Glutamatergic neuron (in vitro differentiated cells): ENCODE data around the gene MCU. TPM values are rescaled to one million over a fixed set of nuclear protein-coding genes. Genes with fewer than 3 reads are reported as not detected.

Source experiments
- DNase-seq: peaks from one replicate; pipeline ENCODE4 v3.0.0; 2022
- H3K27ac Mint-ChIP-seq: one replicate; pipeline ENCODE4 v1.8.0; 2020; ENCODE audit warnings: mild to moderate bottlenecking, mixed read lengths, inconsistent platforms; ENCODE audit not compliant: unreplicated experiment
- H3K27me3 Mint-ChIP-seq: one replicate; pipeline ENCODE4 v1.8.0; 2020; ENCODE audit warnings: mild to moderate bottlenecking, moderate library complexity, mixed read lengths, inconsistent platforms; ENCODE audit not compliant: unreplicated experiment
- H3K36me3 Mint-ChIP-seq: one replicate; pipeline ENCODE4 v1.8.0; 2020; ENCODE audit warnings: mild to moderate bottlenecking, mixed read lengths, inconsistent platforms; ENCODE audit not compliant: unreplicated experiment
- H3K4me1 Mint-ChIP-seq: one replicate; pipeline ENCODE4 v1.8.0; 2020; ENCODE audit warnings: mild to moderate bottlenecking, low read depth, mixed read lengths, inconsistent platforms; ENCODE audit not compliant: unreplicated experiment
- H3K4me3 Mint-ChIP-seq: one replicate; pipeline ENCODE4 v1.8.0; 2020; ENCODE audit warnings: mild to moderate bottlenecking, mixed read lengths, inconsistent platforms; ENCODE audit not compliant: unreplicated experiment
- H3K9me3 Mint-ChIP-seq: one replicate; pipeline ENCODE4 v1.8.0; 2020; ENCODE audit warnings: mild to moderate bottlenecking, moderate library complexity, mixed read lengths, inconsistent platforms; ENCODE audit not compliant: unreplicated experiment
- total RNA-seq: library from RNA; stranded (reverse); fragmentation: NEBNext Ultra II Directional; extraction: Animal tissue kit (Norgen Biotek cat#: 25700); gene quantifications from one replicate; pipeline ENCODE4 v1.2.1, GENCODE V29; 2021; ENCODE audit not compliant: unreplicated experiment
- TF ChIP-seq, protein P1 (sequence below): fragments of 200-600 bp; sonication (generic); IDR thresholded peaks from one replicate; pipeline ENCODE4 v1.5.0; 2021; ENCODE audit not compliant: partially characterized antibody, unreplicated experiment

Gene MCU
- total RNA-seq, 1 donor from 2014 or later: 15.2 TPM

DNA sequence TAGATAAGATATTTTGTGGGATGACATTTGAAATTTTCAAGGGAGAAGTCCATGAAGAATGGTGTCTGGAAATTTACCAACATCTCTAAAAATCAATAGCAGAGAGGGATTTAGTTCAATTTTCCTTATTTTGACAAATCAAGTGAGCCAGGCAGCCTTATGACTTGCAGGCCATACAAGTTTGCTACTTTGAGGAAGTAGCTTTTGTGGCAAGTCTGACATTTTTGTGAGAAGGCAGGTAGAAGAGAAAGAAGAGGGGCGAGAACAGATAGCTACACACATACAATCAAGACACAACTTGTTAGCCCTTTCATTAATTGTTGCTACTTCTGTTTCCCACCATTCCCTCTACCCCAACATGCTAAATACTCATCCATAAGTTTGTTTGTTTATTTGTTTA is 127.1 kb downstream of the MCU start:
- Mint-ChIP-seq H3K27me3 (no peaks in the 10 kb centered on the region), H3K9me3 (no peaks in the 10 kb centered on the region), H3K36me3 (no peaks in the 10 kb centered on the region), H3K4me3 (no peak overlapping the region), H3K27ac (no peak overlapping the region), H3K4me1 (no peaks in the 10 kb centered on the region)
- DNase-seq: no peak
- TF ChIP-seq, protein P1, sequence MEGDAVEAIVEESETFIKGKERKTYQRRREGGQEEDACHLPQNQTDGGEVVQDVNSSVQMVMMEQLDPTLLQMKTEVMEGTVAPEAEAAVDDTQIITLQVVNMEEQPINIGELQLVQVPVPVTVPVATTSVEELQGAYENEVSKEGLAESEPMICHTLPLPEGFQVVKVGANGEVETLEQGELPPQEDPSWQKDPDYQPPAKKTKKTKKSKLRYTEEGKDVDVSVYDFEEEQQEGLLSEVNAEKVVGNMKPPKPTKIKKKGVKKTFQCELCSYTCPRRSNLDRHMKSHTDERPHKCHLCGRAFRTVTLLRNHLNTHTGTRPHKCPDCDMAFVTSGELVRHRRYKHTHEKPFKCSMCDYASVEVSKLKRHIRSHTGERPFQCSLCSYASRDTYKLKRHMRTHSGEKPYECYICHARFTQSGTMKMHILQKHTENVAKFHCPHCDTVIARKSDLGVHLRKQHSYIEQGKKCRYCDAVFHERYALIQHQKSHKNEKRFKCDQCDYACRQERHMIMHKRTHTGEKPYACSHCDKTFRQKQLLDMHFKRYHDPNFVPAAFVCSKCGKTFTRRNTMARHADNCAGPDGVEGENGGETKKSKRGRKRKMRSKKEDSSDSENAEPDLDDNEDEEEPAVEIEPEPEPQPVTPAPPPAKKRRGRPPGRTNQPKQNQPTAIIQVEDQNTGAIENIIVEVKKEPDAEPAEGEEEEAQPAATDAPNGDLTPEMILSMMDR: no peak

DNA sequence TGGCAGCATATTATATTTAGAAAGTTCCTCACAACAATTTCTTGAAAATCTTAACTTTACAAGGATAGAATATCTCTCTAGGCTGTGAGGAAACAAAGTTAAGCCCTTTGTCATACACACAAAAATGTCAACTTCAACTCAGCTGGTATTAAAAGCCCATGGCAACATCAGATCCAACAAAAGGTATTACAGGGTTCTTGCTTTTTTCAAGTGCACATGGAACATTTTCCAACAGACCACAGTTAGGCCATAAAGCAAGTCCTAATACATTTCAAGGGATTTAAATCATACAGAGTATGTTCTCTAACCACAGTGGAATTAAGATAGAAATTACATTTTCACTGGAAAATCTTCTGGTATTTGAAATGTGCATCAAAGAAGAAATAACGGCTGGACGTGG is 129.7 kb downstream of the MCU start:
- TF ChIP-seq, protein P1: no peak
- H3K27ac Mint-ChIP-seq: no peak overlapping the region
- no peak for DNase-seq
- no peaks in the 10 kb centered on the region for H3K36me3 Mint-ChIP-seq
- H3K27me3 Mint-ChIP-seq: no peaks in the 10 kb centered on the region
- H3K4me3 Mint-ChIP-seq: no peak overlapping the region
- no peaks in the 10 kb centered on the region for H3K9me3 Mint-ChIP-seq
- no peaks in the 10 kb centered on the region for H3K4me1 Mint-ChIP-seq

DNA sequence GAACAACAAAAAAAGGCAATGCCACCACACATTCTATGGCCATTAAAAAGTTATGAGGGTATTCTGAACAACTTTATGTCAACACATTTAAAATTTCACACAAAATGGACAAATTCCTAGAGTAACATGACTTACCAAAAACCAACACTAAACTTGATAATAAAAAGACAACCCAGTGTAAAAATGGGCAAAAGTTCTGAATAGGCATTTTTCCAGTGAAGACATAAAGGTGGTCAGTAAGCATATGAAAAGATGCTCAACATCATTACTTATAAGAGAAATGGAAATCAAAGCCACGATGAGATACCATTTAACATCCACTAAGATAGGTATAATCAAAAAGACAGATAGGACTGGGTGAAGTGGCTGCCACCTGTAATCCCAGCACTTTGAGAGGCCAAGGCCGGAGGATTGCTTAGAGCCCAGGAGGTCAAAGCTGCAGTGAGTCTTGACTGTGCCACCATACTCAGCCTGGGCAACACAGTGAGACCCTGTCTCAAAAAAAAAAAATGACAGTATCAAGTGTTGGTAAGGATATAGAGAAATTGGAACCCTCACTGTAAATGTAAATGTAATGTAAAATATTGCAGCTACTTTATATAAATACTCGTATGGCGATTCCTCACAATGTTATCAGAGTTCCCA is 130.5 kb downstream of the MCU start:
- Mint-ChIP-seq H3K4me3 (no peak overlapping the region), H3K9me3 (no peaks in the 10 kb centered on the region), H3K27me3 (no peaks in the 10 kb centered on the region), H3K4me1 (no peaks in the 10 kb centered on the region), H3K36me3 (no peaks in the 10 kb centered on the region), H3K27ac (no peak overlapping the region)
- DNase-seq: no peak
- TF ChIP-seq, protein P1: no peak

DNA sequence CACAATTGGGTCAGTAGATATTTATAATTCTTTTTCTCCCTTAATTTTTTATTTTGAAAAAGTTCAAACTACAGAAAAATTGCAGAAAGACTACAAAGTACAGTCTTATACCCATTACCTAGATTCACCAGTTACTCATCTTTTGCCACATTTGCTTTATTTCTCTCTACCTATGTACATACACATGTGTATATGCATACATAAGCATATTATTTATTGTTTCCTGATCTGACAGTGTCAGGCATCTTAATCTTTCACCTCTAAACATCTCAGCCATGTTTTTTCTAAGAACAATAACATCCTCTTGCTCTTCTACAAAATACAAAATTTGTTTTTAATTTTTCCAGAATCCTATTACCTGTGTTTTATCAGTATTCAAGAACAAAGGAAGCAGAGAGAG is 133.2 kb downstream of the MCU start:
- Mint-ChIP-seq H3K4me1 (no peaks in the 10 kb centered on the region), H3K9me3 (no peaks in the 10 kb centered on the region), H3K27me3 (no peaks in the 10 kb centered on the region), H3K27ac (no peak overlapping the region), H3K36me3 (no peaks in the 10 kb centered on the region), H3K4me3 (no peak overlapping the region)
- no peak for DNase-seq
- TF ChIP-seq, protein P1: no peak

DNA sequence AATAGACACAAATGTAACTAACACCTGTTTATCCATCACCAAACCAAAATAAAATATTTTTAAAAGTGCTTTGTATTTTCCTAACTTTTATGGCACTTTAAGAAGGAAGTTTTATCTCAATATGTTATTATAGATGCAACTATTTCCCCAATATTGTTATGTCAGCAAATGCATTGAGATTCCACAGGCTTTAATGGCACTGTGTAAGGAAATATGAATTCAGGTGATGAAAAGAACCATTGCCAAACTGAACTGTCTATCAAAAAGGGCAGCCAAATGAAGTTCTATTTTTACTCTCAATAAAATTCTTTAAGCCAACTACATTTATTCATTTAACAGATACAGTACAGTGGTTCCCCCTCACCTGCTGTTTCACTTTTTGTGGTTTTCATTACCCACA is 134.4 kb downstream of the MCU start:
- Mint-ChIP-seq H3K4me3 (no peak overlapping the region), H3K36me3 (no peaks in the 10 kb centered on the region), H3K27ac (no peak overlapping the region), H3K9me3 (no peaks in the 10 kb centered on the region), H3K27me3 (no peaks in the 10 kb centered on the region), H3K4me1 (no peaks in the 10 kb centered on the region)
- TF ChIP-seq, protein P1: no peak
- DNase-seq: no peak
